Peyer's patch (tissue), 4 donors: Measurements from ENCODE around the gene GARIN5A. TPM values are rescaled to one million over a fixed set of nuclear protein-coding genes. Genes with fewer than 3 reads are reported as not detected.

Experiments used
- DNase-seq, 3 donors: peaks; one replicate each; pipeline ENCODE4 v3.0.0-alpha.2; 2017 to 2019
- H3K27ac ChIP-seq, 4 donors: fragments of 200-600 bp; sonication (generic); one replicate each; pipeline ENCODE4 v1.5.1; 2016 to 2019
- H3K27me3 ChIP-seq, 2 donors: fragments of 200-600 bp; sonication (generic); one replicate each; pipeline ENCODE4 v1.5.1; 2019
- H3K36me3 ChIP-seq, 3 donors: fragments of 200-600 bp; sonication (generic); one replicate each; pipeline ENCODE4 v1.5.1; 2016 to 2019
- H3K4me1 ChIP-seq, 4 donors: fragments of 200-600 bp; sonication (generic); one replicate each; pipeline ENCODE4 v1.5.1; 2016 to 2019
- H3K4me3 ChIP-seq, 4 donors: fragments of 200-600 bp; sonication (generic); 1 replicate in 3 of 4; 2 replicates in 1 of 4; pipeline ENCODE4 v1.5.1; 2016 to 2019; ENCODE audit warnings: mild to moderate bottlenecking in 1 of 4
- H3K9me3 ChIP-seq, 4 donors: fragments of 200-600 bp; sonication (generic); one replicate each; pipeline ENCODE4 v1.5.1; 2016 to 2019; ENCODE audit warnings: mild to moderate bottlenecking in 1 of 4
- CTCF ChIP-seq, 6 experiments: fragments of 450-650 bp in 4 of 6; fragments of 200-600 bp in 2 of 6; sonication (generic) in 1 of 6; IDR thresholded peaks; one replicate each; pipeline ENCODE4 v1.5.1; 2017 to 2019; ENCODE audit warnings: antibody characterized with exemption in 6 of 6, mild to moderate bottlenecking in 3 of 6, moderate library complexity in 1 of 6
- POLR2A ChIP-seq, 2 donors: fragments of 450-650 bp; IDR thresholded peaks; one replicate each; pipeline ENCODE4 v1.5.1; 2017; ENCODE audit warnings: antibody characterized with exemption in 2 of 2, mild to moderate bottlenecking in 2 of 2, moderate library complexity in 2 of 2
- total RNA-seq, 4 donors: library from RNA; depleted of rRNA; stranded (reverse); fragments of >200 nt; gene quantifications; one replicate each; pipeline ENCODE4 v1.1.0, GENCODE V29; 2016

The GARIN5A gene
- total RNA-seq, 4 donors from 2014 or later: 2.0 to 2.5 TPM; not detected in 2

- Histone ChIP-seq H3K36me3 (no peaks in the 10 kb centered on the region), H3K27ac (no peak overlapping the region), H3K4me3 (no peak overlapping the region), H3K4me1 (peaks cover 0 to 7% (median 0%) of the 10 kb centered on the region in 4 donors), H3K9me3 (no peaks in the 10 kb centered on the region), H3K27me3 (no peaks in the 10 kb centered on the region)
- no peak for TF ChIP-seq POLR2A (IDR thresholded peaks at IDR 0.05)
- TF ChIP-seq CTCF (IDR thresholded peaks at IDR 0.05): no peak
- no peak for DNase-seq
Observed at GRCh38 chr19:50462970-50463369, 13.7 kb downstream of the GARIN5A start.

GRCh38 chr19:50461066-50461875, 15.4 kb downstream of the GARIN5A start:
- Histone ChIP-seq H3K4me1 (peaks cover 0 to 7% (median 0%) of the 10 kb centered on the region in 4 donors), H3K27me3 (no peaks in the 10 kb centered on the region), H3K27ac (peak overlapping the region in 1 of 4 donors; percentile 55), H3K4me3 (no peak overlapping the region), H3K9me3 (no peaks in the 10 kb centered on the region), H3K36me3 (no peaks in the 10 kb centered on the region)
- peak; percentile 67 to 86 (median 76) for DNase-seq
- no peak for TF ChIP-seq POLR2A (IDR thresholded peaks at IDR 0.05)
- TF ChIP-seq CTCF (IDR thresholded peaks at IDR 0.05): peak; percentile 83 to 93 (median 86)

GRCh38 chr19:50460161-50460765, 16.4 kb downstream of the GARIN5A start:
- Histone ChIP-seq H3K36me3 (no peaks in the 10 kb centered on the region), H3K9me3 (no peaks in the 10 kb centered on the region), H3K27me3 (no peaks in the 10 kb centered on the region), H3K27ac (peak overlapping the region in 1 of 4 donors; percentile 55), H3K4me3 (no peak overlapping the region), H3K4me1 (peaks cover 0 to 7% (median 0%) of the 10 kb centered on the region in 4 donors)
- TF ChIP-seq POLR2A (IDR thresholded peaks at IDR 0.05) (no peak), CTCF (IDR thresholded peaks at IDR 0.05) (no peak)
- DNase-seq: peak in 1 of 3 donors; percentile 28

- no peaks in the 10 kb centered on the region for H3K27me3 ChIP-seq
- no peak overlapping the region for H3K4me3 ChIP-seq
- H3K27ac ChIP-seq: no peak overlapping the region
- TF ChIP-seq POLR2A (IDR thresholded peaks at IDR 0.05) (no peak), CTCF (IDR thresholded peaks at IDR 0.05) (no peak)
- no peaks in the 10 kb centered on the region for H3K9me3 ChIP-seq
- no peak for DNase-seq
- no peaks in the 10 kb centered on the region for H3K36me3 ChIP-seq
- peaks cover 0 to 7% (median 0%) of the 10 kb centered on the region in 4 donors for H3K4me1 ChIP-seq
Observed at GRCh38 chr19:50459638-50460037, 17.0 kb downstream of the GARIN5A start.

- Histone ChIP-seq H3K9me3 (no peaks in the 10 kb centered on the region), H3K27ac (no peak overlapping the region), H3K27me3 (no peaks in the 10 kb centered on the region), H3K4me1 (peaks cover 0 to 7% (median 0%) of the 10 kb centered on the region in 4 donors), H3K4me3 (no peak overlapping the region), H3K36me3 (no peaks in the 10 kb centered on the region)
- no peak for DNase-seq
- TF ChIP-seq POLR2A (IDR thresholded peaks at IDR 0.05) (no peak), CTCF (IDR thresholded peaks at IDR 0.05) (no peak)
Observed at GRCh38 chr19:50459067-50459456, 17.6 kb downstream of the GARIN5A start.
